Neutrophil (primary cell): ENCODE data around the gene SEZ6.

Experiments used
- H3K27ac ChIP-seq: fragments of 200-600 bp; sonication (generic); 2 replicates; pipeline ENCODE4 v1.5.1; 2016; ENCODE audit warnings: mild to moderate bottlenecking, moderate library complexity
- H3K27me3 ChIP-seq: fragments of 200-600 bp; sonication (generic); 2 replicates; pipeline ENCODE4 v1.6.0; 2016; ENCODE audit warnings: mild to moderate bottlenecking
- H3K36me3 ChIP-seq: fragments of 200-600 bp; sonication (generic); 2 replicates; pipeline ENCODE4 v1.5.1; 2017
- H3K4me1 ChIP-seq, 2 experiments: fragments of 200-600 bp in 1 of 2; sonication (generic) in 1 of 2; 1 replicate in 1 of 2; 2 replicates in 1 of 2; pipeline versions ENCODE4 v1.5.1 to v1.6.1; 2013 to 2016; ENCODE audit warnings: low read depth in 1 of 2, low read length in 1 of 2, mild to moderate bottlenecking in 1 of 2, moderate library complexity in 1 of 2; ENCODE audit not compliant: control insufficient read depth in 1 of 2, insufficient read depth in 1 of 2
- H3K4me3 ChIP-seq, 2 experiments: fragments of 200-600 bp in 1 of 2; sonication (generic) in 1 of 2; 1 replicate in 1 of 2; 2 replicates in 1 of 2; pipeline ENCODE4 v1.5.1; 2013 to 2016; ENCODE audit warnings: low read depth in 1 of 2, low read length in 1 of 2, mild to moderate bottlenecking in 1 of 2, moderate library complexity in 1 of 2
- H3K9me3 ChIP-seq: fragments of 200-600 bp; sonication (generic); 2 replicates; pipeline ENCODE4 v1.5.1; 2016
- TF ChIP-seq, protein P1 (sequence below): fragments of 200-600 bp; sonication (generic); IDR thresholded peaks from 2 replicates; pipeline ENCODE4 v1.5.1; 2016; ENCODE audit warnings: antibody characterized with exemption

The SEZ6 gene

DNA sequence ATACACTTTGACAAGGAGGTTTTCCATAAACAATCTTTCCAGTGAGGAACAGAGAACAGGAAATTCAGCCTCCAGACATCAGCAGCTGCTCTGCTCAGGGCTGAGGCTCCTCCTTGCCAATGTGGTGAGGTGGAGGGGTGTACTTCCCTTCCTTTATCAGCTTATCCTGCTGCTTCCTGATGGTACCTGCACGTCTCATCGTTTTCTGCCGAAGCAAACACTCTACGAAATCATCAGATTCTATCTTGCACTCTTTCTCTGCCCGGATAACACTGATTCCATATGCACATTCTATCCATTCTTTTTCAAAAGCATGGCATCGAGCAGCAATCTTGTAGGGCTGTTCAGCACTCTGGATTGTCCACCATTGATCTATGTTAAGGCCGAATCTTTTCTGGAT lies 15.4 kb upstream of the SEZ6 start:
- Histone ChIP-seq H3K27ac (no peak overlapping the region), H3K36me3 (no peaks in the 10 kb centered on the region), H3K4me3 (no peak overlapping the region), H3K27me3 (peaks cover 100% of the 10 kb centered on the region), H3K4me1 (no peaks in the 10 kb centered on the region), H3K9me3 (no peaks in the 10 kb centered on the region)
- TF ChIP-seq, protein P1, sequence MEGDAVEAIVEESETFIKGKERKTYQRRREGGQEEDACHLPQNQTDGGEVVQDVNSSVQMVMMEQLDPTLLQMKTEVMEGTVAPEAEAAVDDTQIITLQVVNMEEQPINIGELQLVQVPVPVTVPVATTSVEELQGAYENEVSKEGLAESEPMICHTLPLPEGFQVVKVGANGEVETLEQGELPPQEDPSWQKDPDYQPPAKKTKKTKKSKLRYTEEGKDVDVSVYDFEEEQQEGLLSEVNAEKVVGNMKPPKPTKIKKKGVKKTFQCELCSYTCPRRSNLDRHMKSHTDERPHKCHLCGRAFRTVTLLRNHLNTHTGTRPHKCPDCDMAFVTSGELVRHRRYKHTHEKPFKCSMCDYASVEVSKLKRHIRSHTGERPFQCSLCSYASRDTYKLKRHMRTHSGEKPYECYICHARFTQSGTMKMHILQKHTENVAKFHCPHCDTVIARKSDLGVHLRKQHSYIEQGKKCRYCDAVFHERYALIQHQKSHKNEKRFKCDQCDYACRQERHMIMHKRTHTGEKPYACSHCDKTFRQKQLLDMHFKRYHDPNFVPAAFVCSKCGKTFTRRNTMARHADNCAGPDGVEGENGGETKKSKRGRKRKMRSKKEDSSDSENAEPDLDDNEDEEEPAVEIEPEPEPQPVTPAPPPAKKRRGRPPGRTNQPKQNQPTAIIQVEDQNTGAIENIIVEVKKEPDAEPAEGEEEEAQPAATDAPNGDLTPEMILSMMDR, result no peak

GRCh38 chr17:29020576-29020975 lies 14.7 kb upstream of the SEZ6 start:
- Histone ChIP-seq H3K27me3 (peaks cover 100% of the 10 kb centered on the region), H3K4me1 (no peaks in the 10 kb centered on the region), H3K4me3 (no peak overlapping the region), H3K9me3 (no peaks in the 10 kb centered on the region), H3K36me3 (no peaks in the 10 kb centered on the region), H3K27ac (no peak overlapping the region)
- TF ChIP-seq, protein P1, result no peak

- Histone ChIP-seq H3K27ac (no peak overlapping the region), H3K9me3 (no peaks in the 10 kb centered on the region), H3K27me3 (peaks cover 100% of the 10 kb centered on the region), H3K36me3 (no peaks in the 10 kb centered on the region), H3K4me1 (no peaks in the 10 kb centered on the region), H3K4me3 (no peak overlapping the region)
- TF ChIP-seq, protein P1, result no peak
These were observed 13.8 kb upstream of the SEZ6 start for GRCh38 chr17:29019475-29020181.

DNA sequence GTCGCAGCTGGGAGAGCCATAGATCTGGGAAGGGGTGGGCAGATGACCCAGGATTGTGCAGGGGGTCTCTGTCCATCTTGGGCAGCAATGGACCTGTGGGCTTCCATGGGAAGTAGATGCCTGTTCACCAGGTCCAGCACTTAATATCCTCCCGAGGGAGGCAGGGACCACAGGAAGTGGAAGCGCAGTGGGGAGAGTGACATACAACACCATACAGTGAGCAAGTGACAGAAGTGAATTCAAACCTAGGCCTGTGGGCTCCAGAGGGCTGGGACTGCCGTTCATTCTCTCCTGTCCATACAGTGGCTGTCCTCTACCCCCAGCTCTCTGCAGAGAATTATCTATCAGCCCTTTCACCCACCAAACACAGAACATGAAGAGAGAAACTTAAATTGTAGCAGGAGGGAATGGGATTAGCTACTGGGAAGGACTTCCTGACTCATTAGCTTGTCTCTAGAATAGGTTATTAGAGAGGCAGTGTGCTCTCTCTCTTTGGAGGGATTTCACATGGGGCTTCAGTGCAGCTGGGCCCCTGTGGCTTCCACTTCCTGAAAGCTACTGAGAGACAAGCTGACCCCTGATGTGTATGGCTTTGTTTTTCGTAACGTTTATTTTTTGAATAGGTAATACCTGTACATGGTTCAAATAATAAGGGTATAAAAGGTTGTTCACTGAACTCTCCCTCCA lies 13.1 kb upstream of the SEZ6 start:
- Histone ChIP-seq H3K9me3 (no peaks in the 10 kb centered on the region), H3K27ac (no peak overlapping the region), H3K36me3 (no peaks in the 10 kb centered on the region), H3K27me3 (peaks cover 99% of the 10 kb centered on the region), H3K4me1 (no peaks in the 10 kb centered on the region), H3K4me3 (no peak overlapping the region)
- TF ChIP-seq, protein P1, result no peak

DNA sequence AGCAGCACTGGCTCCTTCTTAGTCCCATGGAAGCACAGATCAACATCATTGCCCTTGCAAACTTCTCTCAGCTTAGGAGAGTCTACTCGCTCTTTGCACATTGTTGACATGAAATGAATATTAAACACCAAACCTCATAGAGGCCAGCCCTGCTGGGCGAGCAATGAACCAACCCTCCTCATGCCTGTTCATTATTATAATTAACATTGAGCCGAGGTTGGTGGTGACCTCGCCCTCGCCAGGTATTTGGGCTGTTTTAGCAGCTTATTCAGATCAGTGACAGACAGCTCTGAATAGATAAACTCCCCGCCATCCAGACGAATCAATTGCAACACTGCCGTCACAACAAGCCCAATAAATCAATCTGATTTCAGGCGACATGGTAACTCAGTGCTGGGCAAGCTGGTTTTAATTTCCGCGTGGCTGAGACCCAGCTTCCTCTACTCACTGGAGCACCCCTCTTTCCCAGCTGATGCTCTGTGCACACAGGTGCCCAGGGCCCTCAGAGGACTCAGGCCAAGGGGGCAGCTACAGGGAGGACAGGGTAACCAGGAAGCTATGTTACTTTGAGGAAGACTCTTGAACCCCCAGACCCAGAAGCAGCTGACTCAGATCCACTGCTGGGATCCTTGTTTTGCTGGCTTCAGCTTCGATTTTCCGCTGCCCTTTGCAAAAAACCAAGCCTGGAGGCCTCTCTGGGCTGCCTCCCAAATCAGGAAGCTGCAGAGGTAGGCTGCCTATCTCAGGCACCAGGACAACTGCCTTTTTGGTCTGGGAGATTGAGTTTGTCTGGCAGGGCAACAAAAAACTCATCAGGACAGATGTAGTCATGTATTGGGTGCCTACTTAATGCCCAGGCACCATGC lies 10.7 kb upstream of the SEZ6 start:
- no peaks in the 10 kb centered on the region for H3K4me1 ChIP-seq
- H3K27me3 ChIP-seq, result peaks cover 92% of the 10 kb centered on the region
- H3K36me3 ChIP-seq, result no peaks in the 10 kb centered on the region

More for the DNA sequence above, 10.7 kb upstream of the SEZ6 start:
- TF ChIP-seq, protein P1, result no peak
- Histone ChIP-seq H3K27ac (no peak overlapping the region), H3K9me3 (no peaks in the 10 kb centered on the region), H3K4me3 (no peak overlapping the region)
